Right atrium auricular region (tissue), 2 donors: ENCODE measurements around the gene ALG3. TPM values are rescaled to one million over a fixed set of nuclear protein-coding genes. Genes with fewer than 3 reads are reported as not detected.

Experiments
- DNase-seq: peaks from one replicate; pipeline ENCODE4 v3.0.0-alpha.2; 2019; ENCODE audit warnings: low spot score
- H3K27ac ChIP-seq, 2 donors: fragments of 200-600 bp; sonication (generic); 1 replicate in 1 of 2; 2 replicates in 1 of 2; pipeline ENCODE4 v1.5.1; 2016 to 2019
- H3K27me3 ChIP-seq, 2 donors: fragments of 200-600 bp; sonication (generic); one replicate each; pipeline versions ENCODE4 v1.5.1 to v1.6.0; 2017 to 2019
- H3K36me3 ChIP-seq: fragments of 200-600 bp; sonication (generic); one replicate; pipeline ENCODE4 v1.5.1; 2016
- H3K4me1 ChIP-seq, 2 donors: fragments of 200-600 bp; sonication (generic); one replicate each; pipeline versions ENCODE4 v1.5.1 to v1.6.0; 2017 to 2019
- H3K4me3 ChIP-seq, 2 donors: fragments of 200-600 bp; sonication (generic); 1 replicate in 1 of 2; 2 replicates in 1 of 2; pipeline ENCODE4 v1.5.1; 2017 to 2019; ENCODE audit warnings: mild to moderate bottlenecking in 1 of 2, moderate library complexity in 1 of 2
- H3K9me3 ChIP-seq, 2 donors: fragments of 200-600 bp; sonication (generic); one replicate each; pipeline ENCODE4 v1.5.1; 2019
- total RNA-seq, 2 donors: library from RNA; depleted of rRNA; stranded (reverse); fragments of >200 nt; gene quantifications; one replicate each; pipeline ENCODE4 v1.1.0, GENCODE V29; 2016
- TF ChIP-seq, protein P1 (sequence below), 2 donors: fragments of 200-600 bp; sonication (generic); IDR thresholded peaks; one replicate each; pipeline ENCODE4 v1.5.1; 2019; ENCODE audit warnings: antibody characterized with exemption in 2 of 2

ALG3 gene
- total RNA-seq, 2 donors from 2014 or later, result 50.6 to 50.8 TPM

DNA sequence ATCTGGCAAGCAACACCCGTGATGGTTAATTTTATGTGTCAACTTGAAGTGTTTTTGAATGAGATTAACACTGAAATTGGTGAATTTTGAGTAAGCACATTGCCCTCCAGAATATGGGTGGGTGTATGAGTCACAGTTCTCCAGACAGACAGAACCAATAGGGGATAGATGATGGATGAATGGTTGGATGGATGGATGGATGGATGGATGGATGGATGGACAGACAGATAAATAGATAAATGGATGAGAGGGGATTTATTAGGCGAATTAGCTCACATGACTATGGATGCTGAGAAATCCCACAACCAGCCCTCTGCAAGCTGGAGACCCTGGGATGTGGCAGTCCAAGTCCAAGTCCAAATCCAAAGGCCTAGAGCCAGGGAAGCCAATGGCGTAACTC, 24.8 kb downstream of the ALG3 start:
- H3K4me1 ChIP-seq, result peaks cover 0 to 3% of the 10 kb centered on the region in 2 donors
- DNase-seq, result no peak
- no peaks in the 10 kb centered on the region for H3K27me3 ChIP-seq
- TF ChIP-seq, protein P1, sequence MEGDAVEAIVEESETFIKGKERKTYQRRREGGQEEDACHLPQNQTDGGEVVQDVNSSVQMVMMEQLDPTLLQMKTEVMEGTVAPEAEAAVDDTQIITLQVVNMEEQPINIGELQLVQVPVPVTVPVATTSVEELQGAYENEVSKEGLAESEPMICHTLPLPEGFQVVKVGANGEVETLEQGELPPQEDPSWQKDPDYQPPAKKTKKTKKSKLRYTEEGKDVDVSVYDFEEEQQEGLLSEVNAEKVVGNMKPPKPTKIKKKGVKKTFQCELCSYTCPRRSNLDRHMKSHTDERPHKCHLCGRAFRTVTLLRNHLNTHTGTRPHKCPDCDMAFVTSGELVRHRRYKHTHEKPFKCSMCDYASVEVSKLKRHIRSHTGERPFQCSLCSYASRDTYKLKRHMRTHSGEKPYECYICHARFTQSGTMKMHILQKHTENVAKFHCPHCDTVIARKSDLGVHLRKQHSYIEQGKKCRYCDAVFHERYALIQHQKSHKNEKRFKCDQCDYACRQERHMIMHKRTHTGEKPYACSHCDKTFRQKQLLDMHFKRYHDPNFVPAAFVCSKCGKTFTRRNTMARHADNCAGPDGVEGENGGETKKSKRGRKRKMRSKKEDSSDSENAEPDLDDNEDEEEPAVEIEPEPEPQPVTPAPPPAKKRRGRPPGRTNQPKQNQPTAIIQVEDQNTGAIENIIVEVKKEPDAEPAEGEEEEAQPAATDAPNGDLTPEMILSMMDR (IDR thresholded peaks at IDR 0.05), result no peak
- no peaks in the 10 kb centered on the region for H3K36me3 ChIP-seq
- H3K9me3 ChIP-seq, result no peaks in the 10 kb centered on the region
- no peak overlapping the region for H3K27ac ChIP-seq
- H3K4me3 ChIP-seq, result no peak overlapping the region

DNA sequence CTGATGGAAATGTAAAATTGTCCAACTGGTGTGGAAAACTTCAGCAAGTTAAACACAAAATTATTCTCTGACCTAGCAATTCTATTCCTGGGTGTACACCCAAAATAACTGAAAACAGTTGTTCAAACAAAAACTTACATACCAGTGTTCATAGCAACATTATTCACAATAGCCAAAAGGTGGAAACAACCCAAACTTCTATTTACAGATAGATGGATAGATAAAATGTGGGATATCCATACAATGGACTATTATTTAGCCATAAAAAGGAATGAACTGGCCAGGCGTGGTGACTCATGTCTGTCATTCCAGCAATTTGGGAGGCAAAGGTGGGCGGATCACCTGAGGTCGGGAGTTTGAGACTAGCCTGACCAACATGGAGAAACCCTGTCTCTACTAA, 26.2 kb downstream of the ALG3 start:
- TF ChIP-seq, protein P1 (IDR thresholded peaks at IDR 0.05), result no peak
- Histone ChIP-seq H3K4me1 (no peaks in the 10 kb centered on the region), H3K27me3 (no peaks in the 10 kb centered on the region)

DNA sequence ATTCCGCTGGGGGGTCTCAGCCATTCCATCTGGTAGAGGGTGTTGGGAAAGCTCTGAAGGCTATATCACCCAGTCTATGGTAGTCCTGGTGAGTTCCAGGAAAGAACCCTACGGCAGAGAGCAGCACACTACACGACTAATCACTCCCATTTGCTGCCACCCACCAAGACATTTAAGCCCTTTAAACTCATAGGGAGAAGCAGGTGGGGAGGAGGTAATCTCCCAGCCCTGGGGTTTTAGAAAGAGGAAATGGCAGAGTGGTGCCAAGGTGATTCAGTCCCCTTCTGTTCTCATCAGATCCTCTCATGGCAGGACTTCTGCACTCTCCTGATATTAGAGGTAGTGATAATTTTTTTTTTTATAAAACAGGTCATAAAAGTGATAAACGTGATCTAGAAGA, 29.9 kb downstream of the ALG3 start:
- Histone ChIP-seq H3K4me3 (no peak overlapping the region), H3K27me3 (no peaks in the 10 kb centered on the region), H3K27ac (no peak overlapping the region), H3K4me1 (no peaks in the 10 kb centered on the region), H3K36me3 (no peaks in the 10 kb centered on the region), H3K9me3 (no peaks in the 10 kb centered on the region)
- DNase-seq, result no peak
- TF ChIP-seq, protein P1 (IDR thresholded peaks at IDR 0.05), result no peak

More for the DNA sequence above, 26.2 kb downstream of the ALG3 start:
- no peak overlapping the region for H3K4me3 ChIP-seq
- no peaks in the 10 kb centered on the region for H3K36me3 ChIP-seq
- H3K9me3 ChIP-seq, result no peaks in the 10 kb centered on the region
- H3K27ac ChIP-seq, result no peak overlapping the region
- DNase-seq, result no peak

GRCh38 chr3:184211718-184212117, 37.0 kb downstream of the ALG3 start:
- Histone ChIP-seq H3K4me1 (no peaks in the 10 kb centered on the region), H3K27ac (no peak overlapping the region), H3K9me3 (no peaks in the 10 kb centered on the region), H3K36me3 (no peaks in the 10 kb centered on the region), H3K27me3 (no peaks in the 10 kb centered on the region), H3K4me3 (no peak overlapping the region)
- TF ChIP-seq, protein P1 (IDR thresholded peaks at IDR 0.05), result no peak
- no peak for DNase-seq

DNA sequence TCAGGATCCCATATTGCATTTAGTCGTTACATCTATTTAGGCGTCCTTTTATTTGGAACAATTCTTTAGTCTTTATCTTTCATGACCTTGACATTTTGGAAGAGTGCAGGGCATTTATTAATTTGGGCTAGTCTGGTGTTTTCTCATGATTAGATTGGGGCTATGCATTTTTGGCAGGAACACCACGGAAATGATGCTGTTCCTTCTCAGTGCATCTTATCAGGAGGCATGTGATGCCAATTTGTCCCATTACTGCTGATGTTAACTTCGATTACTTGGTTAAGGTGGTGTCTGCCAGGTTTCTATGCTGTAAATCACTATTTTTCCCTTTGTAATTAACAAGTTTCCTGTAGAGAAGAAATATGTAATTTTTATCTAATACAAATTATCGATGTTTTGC, 37.5 kb downstream of the ALG3 start:
- TF ChIP-seq, protein P1 (IDR thresholded peaks at IDR 0.05), result no peak
- Histone ChIP-seq H3K36me3 (no peaks in the 10 kb centered on the region), H3K27me3 (no peaks in the 10 kb centered on the region), H3K4me1 (no peaks in the 10 kb centered on the region), H3K9me3 (no peaks in the 10 kb centered on the region), H3K27ac (no peak overlapping the region), H3K4me3 (no peak overlapping the region)
- no peak for DNase-seq

GRCh38 chr3:184209146-184209923, 39.4 kb downstream of the ALG3 start:
- no peaks in the 10 kb centered on the region for H3K27me3 ChIP-seq
- no peak for DNase-seq
- no peak overlapping the region for H3K4me3 ChIP-seq
- H3K4me1 ChIP-seq, result no peaks in the 10 kb centered on the region
- no peaks in the 10 kb centered on the region for H3K9me3 ChIP-seq
- TF ChIP-seq, protein P1 (IDR thresholded peaks at IDR 0.05), result no peak
- H3K36me3 ChIP-seq, result no peaks in the 10 kb centered on the region
- H3K27ac ChIP-seq, result no peak overlapping the region
